Activated CD4-positive, alpha-beta T cell treated with anti-CD3 and anti-CD28 coated beads for 1 hour (primary cell): ENCODE results near the gene PSME3IP1.

Experiments
- DNase-seq: peaks from one replicate; pipeline ENCODE4 v3.0.0-alpha.2; 2020

PSME3IP1 gene

DNA sequence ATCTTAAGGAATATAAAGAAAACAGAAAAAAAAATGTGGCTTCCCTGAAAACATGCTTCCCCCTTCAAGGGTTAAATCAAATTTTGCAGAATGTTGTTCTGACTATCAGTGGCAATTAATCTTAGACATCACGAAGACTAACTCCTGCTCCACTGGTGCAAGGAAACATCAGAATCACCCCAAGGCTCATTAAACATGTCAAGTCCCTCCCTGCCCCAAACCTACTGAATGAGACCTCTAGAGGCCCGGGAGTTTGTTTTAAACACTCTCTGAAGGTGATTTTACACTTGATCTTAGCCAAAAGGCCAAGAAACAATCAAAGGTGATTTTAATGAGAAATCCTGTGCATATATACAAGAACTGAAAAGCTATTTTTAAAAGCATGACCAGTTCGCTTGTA lies 18.3 kb downstream of the PSME3IP1 start:
- DNase-seq = no peak

DNA sequence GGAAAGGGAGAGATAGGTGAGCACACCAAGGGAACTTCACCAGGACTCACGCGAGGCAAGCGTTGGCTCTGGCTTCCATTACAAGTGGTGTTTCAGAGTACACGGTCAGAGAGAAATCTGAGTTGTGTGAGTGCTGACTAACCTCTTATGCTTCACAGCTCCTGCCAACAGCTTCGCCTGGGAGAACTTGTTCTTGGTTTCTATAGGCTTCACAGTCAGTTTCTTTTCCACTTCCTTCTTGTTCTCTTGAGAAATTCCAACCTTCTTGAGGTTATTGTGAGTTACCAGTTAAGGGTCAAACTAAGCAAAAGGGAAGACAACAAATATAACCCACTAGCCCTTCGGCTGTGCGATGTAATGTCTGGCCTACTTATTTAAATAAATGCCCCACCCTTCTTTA lies 18.9 kb downstream of the PSME3IP1 start:
- DNase-seq = no peak

DNA sequence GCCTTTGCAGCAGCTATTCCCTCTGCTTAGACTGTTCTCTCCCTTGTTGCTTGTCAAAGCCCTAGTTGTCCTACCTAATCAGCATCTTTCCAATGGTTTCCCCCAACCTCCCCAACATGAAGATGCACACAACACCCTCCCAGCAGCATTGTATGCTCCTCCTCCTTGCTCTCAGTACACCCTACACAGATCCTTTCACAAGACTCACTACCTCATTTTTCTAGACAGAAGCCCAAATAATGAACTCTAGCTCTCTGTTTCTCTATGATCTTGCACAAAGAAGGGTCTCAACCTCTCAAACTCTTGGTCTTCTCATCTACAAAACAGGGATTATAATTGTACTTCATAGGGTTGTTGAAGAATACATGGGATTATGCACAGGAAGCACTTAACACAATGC lies 19.4 kb downstream of the PSME3IP1 start:
- DNase-seq = no peak

DNA sequence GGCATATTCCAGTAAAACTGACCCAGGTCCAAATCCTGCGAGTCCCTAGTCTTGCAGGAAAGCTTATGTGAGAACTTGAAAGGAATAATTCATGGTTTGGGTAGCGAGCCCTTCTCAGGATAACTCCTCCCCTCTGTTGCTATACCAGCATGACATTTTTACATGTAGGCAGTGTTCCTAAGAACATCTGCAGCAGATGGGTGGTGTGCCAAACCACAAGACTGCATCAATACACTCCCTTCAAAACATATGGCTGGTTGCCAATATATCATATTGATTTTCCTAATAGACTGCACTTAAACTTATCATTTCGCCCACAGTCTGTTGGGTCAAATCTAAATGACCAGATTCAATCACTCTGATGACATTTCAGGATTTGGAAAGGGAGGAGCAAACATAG lies 19.9 kb downstream of the PSME3IP1 start:
- no peak for DNase-seq

DNA sequence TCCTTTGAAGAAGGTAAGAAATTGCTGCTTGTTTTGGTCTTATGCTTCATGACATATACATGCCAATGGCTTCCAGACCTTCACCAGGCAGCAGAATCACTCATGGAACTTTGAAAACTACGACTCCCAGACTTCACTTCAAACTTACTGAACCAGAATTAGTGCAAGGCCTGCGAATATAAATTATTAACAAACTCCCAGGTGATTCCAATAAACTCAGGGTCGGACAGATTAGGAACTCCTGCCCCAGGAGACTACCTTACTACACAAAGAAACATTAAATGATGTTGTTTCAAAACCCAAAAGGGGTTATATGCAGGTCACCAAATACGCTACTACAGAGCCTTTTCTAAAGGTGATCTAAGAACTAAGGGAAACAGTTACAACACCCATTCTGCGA lies 20.4 kb downstream of the PSME3IP1 start:
- no peak for DNase-seq

DNA sequence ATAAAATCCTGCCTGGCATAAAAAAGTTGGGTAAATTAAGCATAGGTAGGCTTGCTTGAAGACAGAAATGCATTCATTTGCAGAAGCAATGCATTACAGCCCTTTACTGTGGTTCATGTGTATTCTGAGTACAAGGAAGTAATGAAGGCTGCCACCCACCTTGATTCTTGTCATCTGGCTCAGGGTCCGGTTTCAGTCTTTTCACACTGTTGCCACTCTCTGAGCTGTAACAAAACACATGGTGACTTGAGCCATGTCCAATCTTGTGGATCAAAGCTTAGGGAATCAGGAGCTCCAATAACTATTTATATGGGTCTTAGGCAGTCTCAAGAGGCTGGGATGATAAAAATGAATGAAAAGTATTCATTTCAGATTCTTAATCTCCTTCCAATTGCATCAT lies 22.0 kb downstream of the PSME3IP1 start:
- DNase-seq = no peak

DNA sequence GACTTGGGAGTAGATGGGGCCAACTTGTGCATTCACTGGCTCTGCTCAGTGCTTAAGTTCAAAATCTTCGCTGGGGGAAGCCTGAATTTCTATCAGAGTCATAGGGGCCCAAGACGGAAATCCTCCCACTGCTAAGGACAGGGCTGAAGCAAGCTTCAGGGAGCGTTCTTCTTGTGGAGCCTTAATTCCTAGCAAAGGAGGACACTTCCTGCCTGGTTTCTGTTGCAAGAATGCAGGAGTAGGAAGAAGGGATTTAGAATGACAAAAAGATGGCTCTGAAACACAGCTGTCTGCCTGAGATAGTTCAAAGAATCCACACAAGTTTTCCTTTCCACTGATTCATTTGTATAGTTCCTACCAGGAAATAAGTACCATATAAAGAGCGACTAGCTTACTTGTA lies 26.4 kb downstream of the PSME3IP1 start:
- no peak for DNase-seq

DNA sequence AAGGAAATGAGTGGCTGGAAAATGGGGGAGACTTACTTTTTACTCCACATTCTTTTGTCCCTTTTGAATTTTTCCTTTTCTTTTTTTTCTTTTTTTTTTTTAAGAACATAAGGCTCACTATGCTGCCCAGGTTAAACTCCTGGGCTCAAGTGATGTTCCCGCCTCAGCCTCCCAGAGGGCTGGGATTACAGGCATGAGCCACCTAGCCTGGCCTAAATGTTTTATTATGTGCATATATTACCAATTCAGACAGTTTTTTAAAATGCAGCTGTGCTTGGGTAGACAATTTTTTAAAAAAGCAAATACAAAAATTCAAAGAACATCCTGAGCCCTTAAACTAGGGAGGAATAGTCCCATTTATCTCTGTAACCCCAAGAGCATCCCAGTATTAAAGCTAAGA lies 28.3 kb downstream of the PSME3IP1 start:
- no peak for DNase-seq

DNA sequence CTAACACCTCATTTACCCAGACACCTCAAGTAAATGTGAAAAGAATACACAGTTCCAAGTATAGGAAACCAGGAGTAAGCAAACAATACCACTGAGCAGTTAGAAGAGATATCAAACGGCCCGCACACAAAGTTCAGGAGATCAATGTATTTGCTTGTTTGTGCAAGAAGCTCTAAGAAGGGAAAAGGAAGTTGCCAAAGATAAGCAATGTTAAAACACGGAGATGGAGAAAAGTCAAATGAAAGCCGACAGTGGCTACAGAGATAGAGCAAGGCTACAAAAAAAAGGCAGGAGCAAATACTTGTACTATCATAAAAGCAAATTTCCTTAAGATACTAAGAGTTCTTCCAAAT lies 29.5 kb downstream of the PSME3IP1 start:
- DNase-seq = no peak

DNA sequence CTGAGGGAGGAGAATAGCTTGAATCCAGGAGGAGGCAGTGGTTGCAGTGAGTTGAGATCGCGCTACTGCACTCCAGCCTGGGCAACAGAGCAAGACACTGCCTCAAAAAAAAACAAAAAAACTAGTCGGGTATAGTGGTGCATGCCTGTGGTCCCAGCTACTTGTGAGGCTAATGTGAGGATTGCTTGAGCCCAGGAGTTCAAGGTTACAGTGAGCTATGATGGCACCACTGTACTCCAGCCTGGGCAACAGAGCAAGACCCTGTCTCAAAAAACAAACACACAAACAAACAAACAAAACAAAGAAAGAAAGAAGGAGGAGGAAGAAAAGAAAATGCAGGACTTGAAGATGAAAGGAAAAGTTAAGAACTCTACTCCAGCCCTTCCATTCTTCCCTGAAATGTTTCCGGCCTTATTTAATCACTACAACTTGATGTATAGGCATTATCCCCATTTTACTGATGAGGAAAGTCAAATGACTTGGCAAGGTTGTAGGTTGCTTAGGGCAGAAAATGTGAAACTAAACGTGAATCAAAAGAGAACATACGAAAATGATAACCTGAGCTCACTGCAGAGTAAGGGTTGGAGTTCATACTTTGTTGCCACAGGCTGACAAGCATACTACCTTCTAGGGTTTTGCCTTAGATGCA lies 30.0 kb downstream of the PSME3IP1 start:
- no peak for DNase-seq

DNA sequence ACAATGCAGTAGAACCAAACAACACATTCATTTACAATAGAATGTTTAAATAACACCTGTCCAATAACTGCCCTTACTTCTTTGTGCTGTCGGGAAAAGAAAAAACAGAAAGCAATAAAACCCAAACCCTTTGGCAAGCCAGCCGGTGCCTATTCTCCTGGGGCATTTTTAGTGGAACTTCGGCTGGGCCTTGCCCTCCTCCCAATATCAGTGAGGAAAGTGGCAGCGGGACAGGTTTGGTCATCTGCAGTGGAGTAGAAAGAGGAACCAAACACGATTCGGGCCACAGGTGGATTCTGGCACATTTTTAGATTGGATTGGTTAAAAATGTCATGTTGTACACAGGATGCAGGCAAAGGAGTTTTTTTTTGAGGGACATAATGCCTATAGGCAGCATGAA lies 32.0 kb downstream of the PSME3IP1 start:
- no peak for DNase-seq

DNA sequence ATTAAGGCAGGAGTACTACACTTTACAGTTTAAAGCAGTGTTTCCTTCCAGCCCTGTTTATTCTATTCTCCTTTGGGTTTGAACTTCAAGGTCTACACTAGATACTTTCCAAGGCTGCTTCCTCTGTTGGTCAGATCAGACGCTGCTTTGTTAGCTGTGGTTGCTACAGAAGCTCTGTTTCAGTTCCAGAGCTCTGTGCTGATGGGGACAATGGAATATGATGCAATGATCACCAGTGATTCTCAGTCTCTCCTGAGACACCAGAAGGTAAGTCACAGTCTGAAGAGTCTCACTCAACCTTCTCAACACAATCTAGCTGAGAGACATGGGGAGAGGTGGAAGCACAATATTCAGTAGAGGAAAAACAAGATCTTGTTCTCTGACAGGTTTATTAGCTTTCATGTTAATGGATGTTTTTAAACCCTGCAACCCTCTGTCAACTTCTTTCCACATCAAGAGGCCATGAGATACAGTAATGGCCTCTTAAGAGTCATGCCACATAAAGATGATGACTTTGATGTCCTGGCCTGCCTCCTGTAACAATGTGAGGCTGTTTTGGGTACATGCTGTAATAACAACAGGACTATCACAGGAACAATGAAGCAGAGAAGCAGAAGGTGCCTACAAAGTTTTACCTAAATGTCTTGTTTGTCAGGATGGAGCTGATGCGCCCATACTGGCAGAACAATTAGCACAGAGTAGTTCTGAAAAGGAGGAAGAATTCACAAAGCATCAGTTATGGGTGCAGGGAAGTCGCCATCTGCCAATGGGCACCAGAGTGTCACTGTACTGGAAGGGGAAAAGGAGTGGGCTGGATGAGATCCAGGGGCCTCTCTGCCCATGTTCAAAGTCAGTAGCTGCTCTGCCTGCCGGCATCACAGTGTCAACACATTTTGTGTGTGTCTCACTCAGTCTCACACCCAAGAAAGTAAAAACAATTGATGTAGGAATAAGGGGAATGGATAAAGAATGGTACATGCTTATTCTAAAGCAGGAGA lies 33.4 kb downstream of the PSME3IP1 start:
- no peak for DNase-seq

DNA sequence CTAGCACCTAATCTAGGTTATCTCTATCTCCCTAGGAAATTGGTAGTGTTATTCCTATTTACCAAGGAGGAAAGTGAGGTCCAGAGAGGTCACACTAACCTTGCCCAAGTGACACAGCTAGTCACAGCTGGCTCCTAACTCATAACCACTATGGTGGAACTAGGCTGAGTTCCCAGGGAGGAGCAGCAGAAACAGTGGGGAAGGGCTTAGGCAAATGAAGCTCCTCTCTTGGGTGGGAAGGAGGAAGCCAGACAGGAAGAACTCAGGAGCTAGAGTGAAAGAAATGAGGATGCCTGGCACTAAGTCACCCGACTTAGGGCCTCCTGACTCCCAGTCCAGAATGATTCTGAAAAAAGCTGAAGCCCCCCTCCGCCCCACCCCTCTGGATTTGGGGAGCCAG lies 34.5 kb downstream of the PSME3IP1 start:
- DNase-seq = no peak

DNA sequence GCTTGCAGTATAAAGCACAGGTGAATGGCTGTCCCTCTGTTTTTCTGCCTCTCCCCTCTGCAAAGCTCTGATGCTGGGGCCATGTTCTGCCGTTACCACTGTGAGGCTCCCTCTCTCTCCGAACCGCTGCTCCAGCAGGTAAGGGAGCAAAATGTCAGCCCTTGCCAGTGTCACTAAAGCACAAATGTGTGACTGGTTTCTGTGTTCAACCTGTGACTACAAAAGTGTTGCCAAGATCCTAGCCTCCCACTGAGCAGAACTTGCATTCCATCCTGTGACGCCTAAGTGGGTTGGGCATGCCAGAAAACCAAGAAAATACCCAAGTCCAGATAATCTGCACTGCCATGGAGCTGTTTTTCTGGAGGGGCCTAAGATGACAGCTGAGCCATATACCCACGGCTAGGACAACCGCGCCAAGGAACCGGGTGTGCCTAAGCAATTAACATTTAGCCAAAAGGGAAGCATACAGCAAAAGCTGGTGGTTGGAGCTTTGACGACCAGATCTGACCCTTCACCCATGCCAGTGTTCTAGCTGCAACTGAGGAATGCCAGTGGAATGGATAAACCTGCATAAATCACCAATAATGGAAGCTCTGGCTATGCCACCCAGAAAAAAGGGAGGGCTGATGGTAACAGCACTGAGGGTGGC lies 35.0 kb downstream of the PSME3IP1 start:
- DNase-seq = no peak

DNA sequence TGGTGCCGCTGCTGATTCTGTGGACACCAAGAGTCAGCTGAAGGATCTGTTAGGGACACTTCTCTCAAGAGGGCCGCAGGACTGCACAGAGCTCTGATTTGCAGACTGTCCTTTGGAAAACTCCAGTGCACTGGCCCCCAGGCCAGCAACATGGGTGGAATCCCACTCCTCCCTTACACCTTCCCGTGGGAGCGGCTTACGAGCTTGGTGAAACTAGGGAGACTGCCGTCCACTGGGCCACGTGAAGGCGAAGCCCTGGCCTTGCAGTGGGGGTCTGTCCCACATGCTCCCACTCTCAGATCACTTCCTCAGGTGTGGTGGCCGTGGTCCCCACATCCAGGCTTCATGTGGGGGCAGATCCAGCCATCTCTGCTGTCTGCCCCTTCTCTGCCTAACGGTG lies 36.4 kb downstream of the PSME3IP1 start:
- no peak for DNase-seq

DNA sequence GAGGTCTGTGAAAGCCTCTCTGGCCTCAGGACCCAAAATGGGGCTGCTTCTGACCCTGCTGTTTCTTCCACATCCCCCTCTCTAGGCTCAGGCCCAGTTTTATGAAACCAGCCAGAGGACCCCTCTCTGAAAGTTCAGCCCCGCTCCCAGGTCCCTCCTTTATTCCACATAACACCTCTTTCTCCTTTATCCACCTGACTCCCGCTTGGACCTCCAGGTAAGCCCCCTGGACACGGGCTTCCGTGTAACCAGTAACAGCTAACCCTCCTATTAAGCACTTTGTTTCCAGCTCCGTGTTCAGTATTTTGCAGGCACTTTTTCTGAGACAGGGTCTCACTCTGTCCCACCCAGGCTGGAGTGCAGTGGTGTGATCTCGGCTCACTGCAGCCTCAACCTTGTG lies 37.4 kb downstream of the PSME3IP1 start:
- DNase-seq = no peak

DNA sequence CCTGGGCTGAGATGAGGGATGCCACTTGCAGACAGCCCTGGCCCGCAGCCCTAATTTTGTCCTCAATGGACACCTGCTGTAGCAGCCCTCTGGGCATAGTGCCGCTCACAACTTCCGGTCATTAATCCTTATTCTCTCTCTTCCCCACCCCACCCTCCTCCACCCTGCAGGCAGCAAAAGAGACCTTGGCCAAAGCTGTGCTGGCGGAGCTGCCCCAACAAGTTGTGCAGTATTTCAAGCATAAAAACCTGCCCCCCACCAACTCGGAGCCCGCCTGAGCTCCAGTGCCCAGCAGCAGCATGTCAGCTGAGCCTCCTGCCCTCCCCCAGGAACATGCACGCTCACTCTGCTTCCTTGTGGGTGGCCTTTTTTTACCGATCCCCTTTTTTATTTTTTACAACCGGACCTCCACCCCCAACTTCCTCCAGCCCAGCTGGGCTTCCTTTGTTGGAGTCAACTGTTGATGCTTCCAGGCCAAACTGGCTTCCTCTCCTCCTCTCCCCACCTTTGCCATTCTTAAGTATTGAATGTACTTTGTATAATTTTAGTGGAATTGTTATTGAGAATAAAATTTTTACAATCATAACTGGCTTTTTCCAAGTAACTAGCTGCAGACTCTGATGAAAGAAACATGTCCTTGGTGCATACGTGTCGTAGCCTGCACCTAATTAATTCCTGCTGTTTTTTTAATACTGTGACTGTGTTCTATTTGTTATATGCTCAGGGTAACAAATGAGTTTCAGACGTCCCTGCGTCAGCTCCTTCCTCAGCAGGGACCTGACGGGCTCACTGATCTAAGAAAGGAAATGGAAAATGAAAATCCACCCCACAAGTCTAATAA lies 38.2 kb downstream of the PSME3IP1 start:
- DNase-seq = no peak

DNA sequence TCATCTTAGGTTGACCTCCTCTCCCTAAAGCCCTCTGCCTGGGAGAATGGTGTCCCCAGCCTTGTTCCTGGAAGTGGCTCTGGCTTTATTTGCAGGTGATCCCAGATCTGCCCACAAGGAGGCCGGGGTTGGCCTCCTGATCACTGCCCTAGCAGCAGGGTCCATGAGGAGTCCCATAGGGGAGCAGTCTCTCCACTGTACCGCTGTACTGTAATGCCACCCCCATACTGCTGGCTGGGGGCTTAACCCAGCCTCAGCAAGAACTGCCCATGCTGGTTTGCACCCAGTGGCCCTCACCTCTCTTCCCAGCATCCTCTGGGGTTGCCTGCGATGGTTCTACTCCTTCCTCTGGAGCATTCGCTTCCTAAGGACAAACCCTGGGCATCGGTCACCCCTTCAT lies 39.1 kb downstream of the PSME3IP1 start:
- DNase-seq = no peak

DNA sequence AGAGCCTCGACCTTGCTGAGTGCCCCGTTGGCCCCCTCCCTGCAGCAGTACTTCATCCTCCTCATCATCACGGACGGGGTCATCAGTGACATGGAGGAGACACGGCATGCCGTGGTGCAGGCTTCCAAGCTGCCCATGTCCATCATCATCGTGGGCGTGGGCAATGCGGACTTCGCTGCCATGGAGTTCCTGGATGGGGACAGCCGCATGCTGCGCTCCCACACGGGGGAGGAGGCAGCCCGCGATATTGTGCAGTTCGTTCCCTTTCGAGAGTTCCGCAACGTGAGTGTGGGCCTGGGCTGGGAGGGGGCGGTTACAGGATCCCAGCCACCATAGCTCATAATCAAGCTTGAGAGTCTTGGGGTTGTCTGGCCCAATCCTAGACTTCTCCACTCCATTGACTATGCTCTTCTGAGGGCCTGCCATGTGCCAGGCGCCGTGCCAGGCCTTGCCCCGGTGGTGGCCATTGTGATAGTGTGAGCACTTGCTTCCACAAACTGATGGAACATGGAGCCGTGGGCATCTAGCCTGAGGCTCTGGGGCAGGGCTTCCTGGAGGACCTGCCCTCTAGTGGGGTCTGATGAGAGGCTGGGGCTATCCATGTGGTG lies 39.7 kb downstream of the PSME3IP1 start:
- no peak for DNase-seq

DNA sequence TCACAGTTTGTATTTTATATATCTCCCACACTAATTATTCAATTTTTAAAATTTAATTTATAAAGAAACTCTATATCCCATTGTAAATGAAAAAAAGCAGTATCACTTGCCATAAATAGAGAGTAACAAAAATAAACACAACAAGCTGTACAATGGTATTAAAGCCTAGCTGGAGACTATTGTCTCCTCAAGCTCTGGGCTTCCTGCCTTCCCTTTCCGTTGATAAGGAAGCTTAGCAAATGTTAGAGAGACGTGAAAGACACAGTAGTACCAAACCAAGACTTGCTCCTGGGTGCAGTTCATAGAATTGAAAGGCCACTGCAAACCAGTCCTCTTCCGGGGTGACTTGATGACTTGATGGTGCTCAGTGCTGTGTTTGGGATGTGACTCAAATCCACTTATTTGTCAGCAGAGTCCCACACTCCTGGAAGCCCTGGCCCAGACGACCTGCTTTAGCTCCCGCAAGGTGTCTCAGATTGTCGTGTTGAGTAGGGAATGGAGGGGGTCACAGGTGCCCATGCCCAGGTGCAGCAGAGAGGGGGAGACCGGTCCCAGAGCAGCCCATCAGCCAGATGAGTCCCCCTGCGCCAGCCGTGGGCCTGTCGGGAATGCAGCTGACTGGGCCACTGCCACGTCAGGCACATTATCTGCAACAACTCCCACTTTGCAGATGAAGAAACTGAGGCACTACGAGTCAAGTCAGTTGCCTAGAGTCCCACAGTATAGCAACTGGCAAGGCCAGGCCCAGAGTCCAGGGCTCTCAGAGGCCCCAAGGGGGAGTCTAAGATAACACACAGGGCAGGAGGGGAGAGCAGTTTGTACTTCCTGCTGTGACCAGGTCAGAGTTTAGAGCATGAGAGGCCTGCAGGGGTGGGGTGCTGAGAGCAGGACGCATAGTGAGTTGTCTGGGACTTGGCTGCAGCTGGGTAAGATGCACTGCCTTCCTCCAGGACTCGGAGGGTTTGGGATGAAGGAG lies 40.5 kb downstream of the PSME3IP1 start:
- no peak for DNase-seq

DNA sequence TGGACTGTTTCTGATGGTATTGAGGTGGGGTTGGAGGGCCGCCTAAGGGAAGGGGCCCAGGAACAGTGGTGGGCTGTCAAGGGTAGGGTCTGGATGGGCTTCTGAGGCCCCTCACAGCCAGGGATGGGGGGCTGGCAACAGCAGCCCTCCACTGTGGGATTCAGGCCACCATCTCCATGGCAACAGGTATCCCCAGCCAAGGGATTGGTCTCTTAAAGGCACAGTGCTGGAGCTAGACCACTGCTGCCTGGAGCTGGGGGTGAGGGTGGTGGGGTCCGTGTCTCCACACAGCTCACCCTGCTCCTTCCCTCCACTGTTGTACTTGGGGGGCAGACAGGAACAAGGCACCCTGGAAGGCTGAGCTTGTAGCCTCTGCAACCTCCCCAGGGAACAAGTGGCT lies 41.8 kb downstream of the PSME3IP1 start:
- no peak for DNase-seq
